ENCODE data around the gene GPSM1.

GPSM1 gene

GRCh38 chr9:136378170-136379002 is 51.0 kb downstream of the GPSM1 start:
- Histone ChIP-seq H3F3A (ENCODE audit: low read depth) (no peaks in the 10 kb centered on the region), H3K36me3 (ENCODE audit: insufficient read depth, low read length) (peaks cover 7% of the 10 kb centered on the region; the same call in 1 of the 2 replicates), H2AFZ (ENCODE audit: low read length) (no peak overlapping the region), H3K27me3 (ENCODE audit: insufficient read depth, low read length, poor library complexity, severe bottlenecking) (no peaks in the 10 kb centered on the region), H3K4me2 (ENCODE audit: low read depth, low read length, poor library complexity, severe bottlenecking) (no peak overlapping the region), H3K9me2 (replicated peaks; ENCODE audit: low read depth, low read length) (no peaks in the 10 kb centered on the region), H3K79me2 (ENCODE audit: insufficient read depth, low read length) (no peaks in the 10 kb centered on the region), H3K4me1 (ENCODE audit: insufficient read depth, low read length, poor library complexity, severe bottlenecking) (no peaks in the 10 kb centered on the region), H3K9me3 (ENCODE audit: insufficient read depth, low read depth, low read length) (no peaks in the 10 kb centered on the region), H4K20me1 (ENCODE audit: insufficient read depth, low read length, poor library complexity, severe bottlenecking) (no peaks in the 10 kb centered on the region), H3K4me3 (ENCODE audit: low read length, poor library complexity, severe bottlenecking) (no peak overlapping the region), H3K9ac (ENCODE audit: low read depth, low read length, poor library complexity, severe bottlenecking) (no peak overlapping the region)
- TF ChIP-seq EZH2phosphoT487 (IDR thresholded peaks at IDR 0.05; ENCODE audit: borderline replicate concordance): no peak
- no peak for TF ChIP-seq CTCF (conservative IDR thresholded peaks at IDR 0.05; ENCODE audit: low read length)

- no peaks in the 10 kb centered on the region for H4K20me1 ChIP-seq (ENCODE audit: insufficient read depth, low read length, poor library complexity, severe bottlenecking)
- no peaks in the 10 kb centered on the region for H3K9me3 ChIP-seq (ENCODE audit: insufficient read depth, low read depth, low read length)
- no peaks in the 10 kb centered on the region for H3K4me1 ChIP-seq (ENCODE audit: insufficient read depth, low read length, poor library complexity, severe bottlenecking)
- H3K9ac ChIP-seq (ENCODE audit: low read depth, low read length, poor library complexity, severe bottlenecking): no peak overlapping the region
- H3K27me3 ChIP-seq (ENCODE audit: insufficient read depth, low read length, poor library complexity, severe bottlenecking): no peaks in the 10 kb centered on the region
- peaks cover 9% of the 10 kb centered on the region; the same call in 1 of the 2 replicates for H3K36me3 ChIP-seq (ENCODE audit: insufficient read depth, low read length)
- H3K79me2 ChIP-seq (ENCODE audit: insufficient read depth, low read length): no peaks in the 10 kb centered on the region
- no peaks in the 10 kb centered on the region for H3K9me2 ChIP-seq (replicated peaks; ENCODE audit: low read depth, low read length)
- H3K4me3 ChIP-seq (ENCODE audit: low read length, poor library complexity, severe bottlenecking): no peak overlapping the region
- H3F3A ChIP-seq (ENCODE audit: low read depth): no peaks in the 10 kb centered on the region
- TF ChIP-seq CTCF (conservative IDR thresholded peaks at IDR 0.05; ENCODE audit: low read length) (no peak), EZH2phosphoT487 (IDR thresholded peaks at IDR 0.05; ENCODE audit: borderline replicate concordance) (no peak)
- no peak overlapping the region for H2AFZ ChIP-seq (ENCODE audit: low read length)
- H3K4me2 ChIP-seq (ENCODE audit: low read depth, low read length, poor library complexity, severe bottlenecking): no peak overlapping the region
These were observed 51.6 kb downstream of the GPSM1 start for GRCh38 chr9:136379003-136379287.

- no peak overlapping the region for H3K9ac ChIP-seq (ENCODE audit: low read depth, low read length, poor library complexity, severe bottlenecking)
- H3K4me3 ChIP-seq (ENCODE audit: low read length, poor library complexity, severe bottlenecking): no peak overlapping the region
- H3K27me3 ChIP-seq (ENCODE audit: insufficient read depth, low read length, poor library complexity, severe bottlenecking): no peaks in the 10 kb centered on the region
- H3K36me3 ChIP-seq (ENCODE audit: insufficient read depth, low read length): peaks cover 9% of the 10 kb centered on the region; the same call in 1 of the 2 replicates
- H4K20me1 ChIP-seq (ENCODE audit: insufficient read depth, low read length, poor library complexity, severe bottlenecking): no peaks in the 10 kb centered on the region
- H3K4me1 ChIP-seq (ENCODE audit: insufficient read depth, low read length, poor library complexity, severe bottlenecking): no peaks in the 10 kb centered on the region
- no peak overlapping the region for H2AFZ ChIP-seq (ENCODE audit: low read length)
- no peak for TF ChIP-seq EZH2phosphoT487 (IDR thresholded peaks at IDR 0.05; ENCODE audit: borderline replicate concordance)
- TF ChIP-seq CTCF (conservative IDR thresholded peaks at IDR 0.05; ENCODE audit: low read length): no peak
- H3K9me3 ChIP-seq (ENCODE audit: insufficient read depth, low read depth, low read length): no peaks in the 10 kb centered on the region
- H3K4me2 ChIP-seq (ENCODE audit: low read depth, low read length, poor library complexity, severe bottlenecking): no peak overlapping the region
- no peaks in the 10 kb centered on the region for H3K9me2 ChIP-seq (replicated peaks; ENCODE audit: low read depth, low read length)
- H3K79me2 ChIP-seq (ENCODE audit: insufficient read depth, low read length): no peaks in the 10 kb centered on the region
- H3F3A ChIP-seq (ENCODE audit: low read depth): no peaks in the 10 kb centered on the region
These were observed 52.1 kb downstream of the GPSM1 start for GRCh38 chr9:136379401-136379800.
